ENCODE measurements around the gene IL1A. TPM values are rescaled to one million over a fixed set of nuclear protein-coding genes. Genes with fewer than 3 reads are reported as not detected.

Gene IL1A
- total and polyA plus RNA-seq, 9 of the 15 experiments (the other 6 are each of a cell fraction or from before 2014, with no cell fraction given) = 0.03 to 0.27 (median 0.14) TPM; not detected in 2

DNA sequence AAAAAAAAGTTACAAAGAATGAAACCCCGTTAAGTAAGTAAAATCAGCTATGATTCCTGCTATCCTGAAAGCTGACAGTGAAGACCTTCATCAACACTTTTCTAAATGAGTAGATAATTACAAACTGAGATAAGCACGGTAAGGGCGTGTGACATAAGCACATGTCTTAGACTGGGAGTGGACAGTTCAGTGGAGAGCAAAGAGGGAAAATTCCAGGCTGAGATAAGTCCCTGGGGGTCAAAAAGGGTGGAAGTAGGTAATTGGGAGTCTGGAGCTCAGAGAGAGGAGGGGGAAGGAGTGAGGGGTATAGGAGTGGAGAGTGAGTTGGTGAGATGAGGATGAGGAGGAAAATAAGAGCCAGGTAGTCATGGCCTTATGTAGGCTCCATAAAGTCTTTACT, 4.4 kb upstream of the IL1A start (continued):
- TF ChIP-seq, protein P1, sequence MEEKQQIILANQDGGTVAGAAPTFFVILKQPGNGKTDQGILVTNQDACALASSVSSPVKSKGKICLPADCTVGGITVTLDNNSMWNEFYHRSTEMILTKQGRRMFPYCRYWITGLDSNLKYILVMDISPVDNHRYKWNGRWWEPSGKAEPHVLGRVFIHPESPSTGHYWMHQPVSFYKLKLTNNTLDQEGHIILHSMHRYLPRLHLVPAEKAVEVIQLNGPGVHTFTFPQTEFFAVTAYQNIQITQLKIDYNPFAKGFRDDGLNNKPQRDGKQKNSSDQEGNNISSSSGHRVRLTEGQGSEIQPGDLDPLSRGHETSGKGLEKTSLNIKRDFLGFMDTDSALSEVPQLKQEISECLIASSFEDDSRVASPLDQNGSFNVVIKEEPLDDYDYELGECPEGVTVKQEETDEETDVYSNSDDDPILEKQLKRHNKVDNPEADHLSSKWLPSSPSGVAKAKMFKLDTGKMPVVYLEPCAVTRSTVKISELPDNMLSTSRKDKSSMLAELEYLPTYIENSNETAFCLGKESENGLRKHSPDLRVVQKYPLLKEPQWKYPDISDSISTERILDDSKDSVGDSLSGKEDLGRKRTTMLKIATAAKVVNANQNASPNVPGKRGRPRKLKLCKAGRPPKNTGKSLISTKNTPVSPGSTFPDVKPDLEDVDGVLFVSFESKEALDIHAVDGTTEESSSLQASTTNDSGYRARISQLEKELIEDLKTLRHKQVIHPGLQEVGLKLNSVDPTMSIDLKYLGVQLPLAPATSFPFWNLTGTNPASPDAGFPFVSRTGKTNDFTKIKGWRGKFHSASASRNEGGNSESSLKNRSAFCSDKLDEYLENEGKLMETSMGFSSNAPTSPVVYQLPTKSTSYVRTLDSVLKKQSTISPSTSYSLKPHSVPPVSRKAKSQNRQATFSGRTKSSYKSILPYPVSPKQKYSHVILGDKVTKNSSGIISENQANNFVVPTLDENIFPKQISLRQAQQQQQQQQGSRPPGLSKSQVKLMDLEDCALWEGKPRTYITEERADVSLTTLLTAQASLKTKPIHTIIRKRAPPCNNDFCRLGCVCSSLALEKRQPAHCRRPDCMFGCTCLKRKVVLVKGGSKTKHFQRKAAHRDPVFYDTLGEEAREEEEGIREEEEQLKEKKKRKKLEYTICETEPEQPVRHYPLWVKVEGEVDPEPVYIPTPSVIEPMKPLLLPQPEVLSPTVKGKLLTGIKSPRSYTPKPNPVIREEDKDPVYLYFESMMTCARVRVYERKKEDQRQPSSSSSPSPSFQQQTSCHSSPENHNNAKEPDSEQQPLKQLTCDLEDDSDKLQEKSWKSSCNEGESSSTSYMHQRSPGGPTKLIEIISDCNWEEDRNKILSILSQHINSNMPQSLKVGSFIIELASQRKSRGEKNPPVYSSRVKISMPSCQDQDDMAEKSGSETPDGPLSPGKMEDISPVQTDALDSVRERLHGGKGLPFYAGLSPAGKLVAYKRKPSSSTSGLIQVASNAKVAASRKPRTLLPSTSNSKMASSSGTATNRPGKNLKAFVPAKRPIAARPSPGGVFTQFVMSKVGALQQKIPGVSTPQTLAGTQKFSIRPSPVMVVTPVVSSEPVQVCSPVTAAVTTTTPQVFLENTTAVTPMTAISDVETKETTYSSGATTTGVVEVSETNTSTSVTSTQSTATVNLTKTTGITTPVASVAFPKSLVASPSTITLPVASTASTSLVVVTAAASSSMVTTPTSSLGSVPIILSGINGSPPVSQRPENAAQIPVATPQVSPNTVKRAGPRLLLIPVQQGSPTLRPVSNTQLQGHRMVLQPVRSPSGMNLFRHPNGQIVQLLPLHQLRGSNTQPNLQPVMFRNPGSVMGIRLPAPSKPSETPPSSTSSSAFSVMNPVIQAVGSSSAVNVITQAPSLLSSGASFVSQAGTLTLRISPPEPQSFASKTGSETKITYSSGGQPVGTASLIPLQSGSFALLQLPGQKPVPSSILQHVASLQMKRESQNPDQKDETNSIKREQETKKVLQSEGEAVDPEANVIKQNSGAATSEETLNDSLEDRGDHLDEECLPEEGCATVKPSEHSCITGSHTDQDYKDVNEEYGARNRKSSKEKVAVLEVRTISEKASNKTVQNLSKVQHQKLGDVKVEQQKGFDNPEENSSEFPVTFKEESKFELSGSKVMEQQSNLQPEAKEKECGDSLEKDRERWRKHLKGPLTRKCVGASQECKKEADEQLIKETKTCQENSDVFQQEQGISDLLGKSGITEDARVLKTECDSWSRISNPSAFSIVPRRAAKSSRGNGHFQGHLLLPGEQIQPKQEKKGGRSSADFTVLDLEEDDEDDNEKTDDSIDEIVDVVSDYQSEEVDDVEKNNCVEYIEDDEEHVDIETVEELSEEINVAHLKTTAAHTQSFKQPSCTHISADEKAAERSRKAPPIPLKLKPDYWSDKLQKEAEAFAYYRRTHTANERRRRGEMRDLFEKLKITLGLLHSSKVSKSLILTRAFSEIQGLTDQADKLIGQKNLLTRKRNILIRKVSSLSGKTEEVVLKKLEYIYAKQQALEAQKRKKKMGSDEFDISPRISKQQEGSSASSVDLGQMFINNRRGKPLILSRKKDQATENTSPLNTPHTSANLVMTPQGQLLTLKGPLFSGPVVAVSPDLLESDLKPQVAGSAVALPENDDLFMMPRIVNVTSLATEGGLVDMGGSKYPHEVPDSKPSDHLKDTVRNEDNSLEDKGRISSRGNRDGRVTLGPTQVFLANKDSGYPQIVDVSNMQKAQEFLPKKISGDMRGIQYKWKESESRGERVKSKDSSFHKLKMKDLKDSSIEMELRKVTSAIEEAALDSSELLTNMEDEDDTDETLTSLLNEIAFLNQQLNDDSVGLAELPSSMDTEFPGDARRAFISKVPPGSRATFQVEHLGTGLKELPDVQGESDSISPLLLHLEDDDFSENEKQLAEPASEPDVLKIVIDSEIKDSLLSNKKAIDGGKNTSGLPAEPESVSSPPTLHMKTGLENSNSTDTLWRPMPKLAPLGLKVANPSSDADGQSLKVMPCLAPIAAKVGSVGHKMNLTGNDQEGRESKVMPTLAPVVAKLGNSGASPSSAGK (IDR thresholded peaks at IDR 0.05) = peak; percentile 77
- no peak for TF ChIP-seq ZKSCAN8 (CRISPR knock-in tag; IDR thresholded peaks at IDR 0.05)
- 0 out of 2 replicates have a peak, but pooled peaks have one; percentile 24 for TF ChIP-seq HLTF (IDR thresholded peaks at IDR 0.05)
- peak; percentile 50 for TF ChIP-seq MEIS2 (IDR thresholded peaks at IDR 0.05; ENCODE audit: partially characterized antibody)
- TF ChIP-seq ZEB2 (IDR thresholded peaks at IDR 0.05) = 0 out of 2 replicates have a peak, but pooled peaks have one; percentile 45
- TF ChIP-seq, protein P2, sequence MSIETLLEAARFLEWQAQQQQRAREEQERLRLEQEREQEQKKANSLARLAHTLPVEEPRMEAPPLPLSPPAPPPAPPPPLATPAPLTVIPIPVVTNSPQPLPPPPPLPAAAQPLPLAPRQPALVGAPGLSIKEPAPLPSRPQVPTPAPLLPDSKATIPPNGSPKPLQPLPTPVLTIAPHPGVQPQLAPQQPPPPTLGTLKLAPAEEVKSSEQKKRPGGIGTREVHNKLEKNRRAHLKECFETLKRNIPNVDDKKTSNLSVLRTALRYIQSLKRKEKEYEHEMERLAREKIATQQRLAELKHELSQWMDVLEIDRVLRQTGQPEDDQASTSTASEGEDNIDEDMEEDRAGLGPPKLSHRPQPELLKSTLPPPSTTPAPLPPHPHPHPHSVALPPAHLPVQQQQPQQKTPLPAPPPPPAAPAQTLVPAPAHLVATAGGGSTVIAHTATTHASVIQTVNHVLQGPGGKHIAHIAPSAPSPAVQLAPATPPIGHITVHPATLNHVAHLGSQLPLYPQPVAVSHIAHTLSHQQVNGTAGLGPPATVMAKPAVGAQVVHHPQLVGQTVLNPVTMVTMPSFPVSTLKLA (conservative IDR thresholded peaks at IDR 0.05) = peak in 1 of 2 experiments; percentile 52; a peak in 1 of 4 replicates
- TF ChIP-seq CXXC5 (CRISPR knock-in tag; IDR thresholded peaks at IDR 0.05) = peak; percentile 50
- TF ChIP-seq ADNP (tag; IDR thresholded peaks at IDR 0.05) = 0 out of 2 replicates have a peak, but pooled peaks have one; percentile 25
- TF ChIP-seq, protein P3, sequence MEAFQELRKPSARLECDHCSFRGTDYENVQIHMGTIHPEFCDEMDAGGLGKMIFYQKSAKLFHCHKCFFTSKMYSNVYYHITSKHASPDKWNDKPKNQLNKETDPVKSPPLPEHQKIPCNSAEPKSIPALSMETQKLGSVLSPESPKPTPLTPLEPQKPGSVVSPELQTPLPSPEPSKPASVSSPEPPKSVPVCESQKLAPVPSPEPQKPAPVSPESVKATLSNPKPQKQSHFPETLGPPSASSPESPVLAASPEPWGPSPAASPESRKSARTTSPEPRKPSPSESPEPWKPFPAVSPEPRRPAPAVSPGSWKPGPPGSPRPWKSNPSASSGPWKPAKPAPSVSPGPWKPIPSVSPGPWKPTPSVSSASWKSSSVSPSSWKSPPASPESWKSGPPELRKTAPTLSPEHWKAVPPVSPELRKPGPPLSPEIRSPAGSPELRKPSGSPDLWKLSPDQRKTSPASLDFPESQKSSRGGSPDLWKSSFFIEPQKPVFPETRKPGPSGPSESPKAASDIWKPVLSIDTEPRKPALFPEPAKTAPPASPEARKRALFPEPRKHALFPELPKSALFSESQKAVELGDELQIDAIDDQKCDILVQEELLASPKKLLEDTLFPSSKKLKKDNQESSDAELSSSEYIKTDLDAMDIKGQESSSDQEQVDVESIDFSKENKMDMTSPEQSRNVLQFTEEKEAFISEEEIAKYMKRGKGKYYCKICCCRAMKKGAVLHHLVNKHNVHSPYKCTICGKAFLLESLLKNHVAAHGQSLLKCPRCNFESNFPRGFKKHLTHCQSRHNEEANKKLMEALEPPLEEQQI (IDR thresholded peaks at IDR 0.05) = no peak
- TF ChIP-seq, protein P4, sequence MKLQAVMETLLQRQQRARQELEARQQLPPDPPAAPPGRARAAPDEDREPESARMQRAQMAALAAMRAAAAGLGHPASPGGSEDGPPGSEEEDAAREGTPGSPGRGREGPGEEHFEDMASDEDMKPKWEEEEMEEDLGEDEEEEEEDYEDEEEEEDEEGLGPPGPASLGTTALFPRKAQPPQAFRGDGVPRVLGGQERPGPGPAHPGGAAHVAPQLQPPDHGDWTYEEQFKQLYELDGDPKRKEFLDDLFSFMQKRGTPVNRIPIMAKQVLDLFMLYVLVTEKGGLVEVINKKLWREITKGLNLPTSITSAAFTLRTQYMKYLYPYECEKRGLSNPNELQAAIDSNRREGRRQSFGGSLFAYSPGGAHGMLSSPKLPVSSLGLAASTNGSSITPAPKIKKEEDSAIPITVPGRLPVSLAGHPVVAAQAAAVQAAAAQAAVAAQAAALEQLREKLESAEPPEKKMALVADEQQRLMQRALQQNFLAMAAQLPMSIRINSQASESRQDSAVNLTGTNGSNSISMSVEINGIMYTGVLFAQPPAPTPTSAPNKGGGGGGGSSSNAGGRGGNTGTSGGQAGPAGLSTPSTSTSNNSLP (IDR thresholded peaks at IDR 0.05; ENCODE audit: borderline replicate concordance, low read depth, low read length) = peak; percentile 32; the same call in 1 of the 2 replicates
- TF ChIP-seq ZNF507 (tag; conservative IDR thresholded peaks at IDR 0.05) = no peak

Data from K562 (cell line).